ES-I3 (cell line): Measurements from ENCODE around the gene PIK3C2G.

ENCODE experiments used
- H3K36me3 ChIP-seq: 2 replicates; pipeline ENCODE4 v1.6.1; 2013; ENCODE audit warnings: mild to moderate bottlenecking, low read length, control low read depth, moderate library complexity; ENCODE audit not compliant: insufficient read depth
- H3K4me1 ChIP-seq: 2 replicates; pipeline ENCODE4 v1.6.1; 2013; ENCODE audit warnings: mild to moderate bottlenecking, control low read depth, low read length; ENCODE audit not compliant: insufficient read depth
- H3K9ac ChIP-seq: 2 replicates; pipeline ENCODE4 v1.6.1; 2013; ENCODE audit warnings: low read depth, mild to moderate bottlenecking, low read length, moderate library complexity
- H3K9me3 ChIP-seq: 2 replicates; pipeline ENCODE4 v1.6.1; 2013; ENCODE audit warnings: mild to moderate bottlenecking, low read length, moderate library complexity; ENCODE audit not compliant: control insufficient read depth, insufficient read depth

PIK3C2G gene

GRCh38 chr12:18383203-18383602 lies 121.9 kb downstream of the PIK3C2G start:
- no peak overlapping the region for H3K9ac ChIP-seq
- H3K4me1 ChIP-seq, result peaks cover 22% of the 10 kb centered on the region; the same call in 1 of the 2 replicates
- H3K9me3 ChIP-seq, result no peaks in the 10 kb centered on the region
- no peaks in the 10 kb centered on the region for H3K36me3 ChIP-seq

- H3K4me1 ChIP-seq, result peaks cover 10% of the 10 kb centered on the region; the same call in 1 of the 2 replicates
Measured at GRCh38 chr12:18387706-18388105, 126.4 kb downstream of the PIK3C2G start.

DNA sequence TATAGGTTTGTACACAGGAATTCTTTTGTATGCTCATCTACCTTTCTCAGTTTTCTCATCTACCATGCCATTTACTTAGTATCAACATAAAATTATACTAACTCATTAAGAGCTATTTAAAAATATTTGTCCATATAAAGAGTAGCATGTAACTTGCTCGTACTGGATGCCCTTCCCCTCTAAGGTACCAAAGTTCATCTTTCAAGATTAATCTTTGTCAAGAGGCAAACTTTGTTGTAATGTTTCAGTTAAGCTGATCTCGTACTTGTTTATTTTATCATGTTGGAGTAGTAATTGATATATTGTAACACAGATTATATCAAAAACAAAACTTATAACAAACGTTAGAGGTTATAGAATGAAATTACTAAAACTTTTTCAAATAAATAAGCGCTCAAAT lies 128.5 kb downstream of the PIK3C2G start:
- no peaks in the 10 kb centered on the region for H3K4me1 ChIP-seq
- H3K36me3 ChIP-seq, result no peaks in the 10 kb centered on the region
- H3K9ac ChIP-seq, result no peak overlapping the region
- no peaks in the 10 kb centered on the region for H3K9me3 ChIP-seq

More at GRCh38 chr12:18387706-18388105, 126.4 kb downstream of the PIK3C2G start:
- Histone ChIP-seq H3K36me3 (no peaks in the 10 kb centered on the region), H3K9me3 (no peaks in the 10 kb centered on the region), H3K9ac (no peak overlapping the region)

GRCh38 chr12:18391151-18391550 lies 129.8 kb downstream of the PIK3C2G start:
- H3K4me1 ChIP-seq, result no peaks in the 10 kb centered on the region
- no peaks in the 10 kb centered on the region for H3K9me3 ChIP-seq
- no peak overlapping the region for H3K9ac ChIP-seq
- H3K36me3 ChIP-seq, result no peaks in the 10 kb centered on the region

DNA sequence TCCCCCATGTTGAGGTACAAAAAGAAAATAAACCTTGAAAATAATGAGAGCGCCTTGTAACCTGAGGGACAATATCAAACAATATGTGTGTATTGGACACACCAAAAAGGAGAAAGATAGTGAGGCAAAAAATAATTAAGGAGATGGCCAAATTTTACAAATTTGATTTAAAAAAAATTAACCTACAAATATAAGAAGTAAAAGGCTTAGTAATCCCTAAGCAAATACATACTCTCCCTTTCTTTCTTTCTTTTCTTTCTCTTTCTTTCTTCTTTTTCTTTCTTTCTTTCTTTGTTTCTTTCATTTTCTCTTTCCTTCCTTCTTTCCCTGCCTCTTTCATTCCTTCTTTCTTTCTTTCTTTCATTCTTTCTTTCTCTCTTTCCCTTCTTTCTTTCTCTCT lies 133.4 kb downstream of the PIK3C2G start:
- no peaks in the 10 kb centered on the region for H3K9me3 ChIP-seq
- H3K4me1 ChIP-seq, result no peaks in the 10 kb centered on the region
- no peaks in the 10 kb centered on the region for H3K36me3 ChIP-seq
- H3K9ac ChIP-seq, result no peak overlapping the region

GRCh38 chr12:18400186-18400585 lies 138.9 kb downstream of the PIK3C2G start:
- H3K4me1 ChIP-seq, result peaks cover 4% of the 10 kb centered on the region; the same call in 1 of the 2 replicates
- no peak overlapping the region for H3K9ac ChIP-seq
- H3K36me3 ChIP-seq, result no peaks in the 10 kb centered on the region
- H3K9me3 ChIP-seq, result no peaks in the 10 kb centered on the region

DNA sequence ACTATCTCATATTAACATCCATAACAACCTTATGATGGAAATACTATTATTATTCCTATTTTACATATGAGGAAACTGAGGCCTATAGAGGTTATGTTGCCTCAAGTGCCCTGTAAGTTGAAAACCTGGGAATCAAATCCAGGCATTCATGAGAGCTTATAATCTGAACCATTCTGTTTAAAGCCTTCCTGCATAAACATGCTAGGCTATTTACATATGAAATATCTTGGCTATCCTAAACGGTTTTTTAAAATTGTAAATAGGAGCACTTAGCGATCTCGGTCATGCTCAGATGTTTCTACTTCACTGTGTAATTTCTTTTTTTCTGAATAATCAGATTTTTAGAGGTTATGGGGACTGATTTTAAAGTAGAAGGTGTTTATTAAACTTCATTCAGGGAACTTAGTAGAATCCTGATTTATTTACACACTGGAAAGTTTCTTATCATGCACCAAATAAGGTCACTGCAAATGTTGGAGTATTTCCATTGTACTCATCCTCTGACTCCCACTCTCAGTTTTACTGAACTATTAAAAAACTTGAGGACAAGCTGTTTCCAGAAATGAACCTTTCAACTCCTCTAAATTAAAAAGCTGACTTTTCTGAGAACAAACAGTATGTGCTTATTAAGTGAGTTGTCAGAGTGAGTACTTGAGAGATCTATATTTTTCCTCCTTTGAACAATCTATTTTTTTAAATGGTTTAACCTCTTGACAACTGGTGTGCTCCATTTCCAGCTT lies 141.7 kb downstream of the PIK3C2G start:
- Histone ChIP-seq H3K9ac (no peak overlapping the region), H3K9me3 (no peaks in the 10 kb centered on the region), H3K36me3 (no peaks in the 10 kb centered on the region), H3K4me1 (peaks cover 4% of the 10 kb centered on the region; the same call in 1 of the 2 replicates)

- no peaks in the 10 kb centered on the region for H3K9me3 ChIP-seq
- H3K36me3 ChIP-seq, result no peaks in the 10 kb centered on the region
- H3K9ac ChIP-seq, result no peak overlapping the region
- no peaks in the 10 kb centered on the region for H3K4me1 ChIP-seq
Measured at GRCh38 chr12:18411453-18411852, 150.1 kb downstream of the PIK3C2G start.

- Histone ChIP-seq H3K9ac (no peak overlapping the region), H3K4me1 (no peaks in the 10 kb centered on the region), H3K36me3 (no peaks in the 10 kb centered on the region), H3K9me3 (no peaks in the 10 kb centered on the region)
Measured at GRCh38 chr12:18414671-18415070, 153.4 kb downstream of the PIK3C2G start.

GRCh38 chr12:18415227-18415626 lies 153.9 kb downstream of the PIK3C2G start:
- H3K9ac ChIP-seq, result no peak overlapping the region
- no peaks in the 10 kb centered on the region for H3K9me3 ChIP-seq
- H3K4me1 ChIP-seq, result no peaks in the 10 kb centered on the region
- H3K36me3 ChIP-seq, result no peaks in the 10 kb centered on the region

- Histone ChIP-seq H3K4me1 (no peaks in the 10 kb centered on the region), H3K36me3 (no peaks in the 10 kb centered on the region), H3K9me3 (no peaks in the 10 kb centered on the region), H3K9ac (no peak overlapping the region)
Measured at GRCh38 chr12:18416412-18416811, 155.1 kb downstream of the PIK3C2G start.

- Histone ChIP-seq H3K36me3 (no peaks in the 10 kb centered on the region), H3K9ac (no peak overlapping the region), H3K4me1 (no peaks in the 10 kb centered on the region), H3K9me3 (no peaks in the 10 kb centered on the region)
Measured at GRCh38 chr12:18419311-18419710, 158.0 kb downstream of the PIK3C2G start.

- Histone ChIP-seq H3K36me3 (no peaks in the 10 kb centered on the region), H3K9me3 (no peaks in the 10 kb centered on the region), H3K9ac (no peak overlapping the region), H3K4me1 (no peaks in the 10 kb centered on the region)
Measured at GRCh38 chr12:18421867-18422266, 160.5 kb downstream of the PIK3C2G start.

DNA sequence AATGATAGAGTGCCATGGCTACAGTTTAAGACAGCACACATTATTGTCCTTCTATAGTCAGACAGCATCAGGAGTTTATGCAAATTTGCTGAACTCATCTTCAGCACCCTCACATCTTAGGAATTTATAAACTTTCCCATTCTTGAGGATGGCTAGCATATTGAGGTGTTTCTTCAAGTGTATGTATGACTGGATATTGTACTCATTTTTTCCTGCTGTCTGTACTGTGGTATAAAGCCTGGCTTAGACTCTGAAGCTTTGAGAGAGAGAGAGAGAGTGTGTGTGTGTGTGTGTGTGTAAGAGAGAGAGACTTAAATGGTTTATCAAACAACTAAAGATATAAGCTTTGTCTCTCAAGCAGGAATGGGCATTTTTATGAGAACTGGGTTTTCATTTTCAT lies 161.6 kb downstream of the PIK3C2G start:
- H3K4me1 ChIP-seq, result no peaks in the 10 kb centered on the region
- H3K9me3 ChIP-seq, result no peaks in the 10 kb centered on the region
- no peaks in the 10 kb centered on the region for H3K36me3 ChIP-seq
- no peak overlapping the region for H3K9ac ChIP-seq

DNA sequence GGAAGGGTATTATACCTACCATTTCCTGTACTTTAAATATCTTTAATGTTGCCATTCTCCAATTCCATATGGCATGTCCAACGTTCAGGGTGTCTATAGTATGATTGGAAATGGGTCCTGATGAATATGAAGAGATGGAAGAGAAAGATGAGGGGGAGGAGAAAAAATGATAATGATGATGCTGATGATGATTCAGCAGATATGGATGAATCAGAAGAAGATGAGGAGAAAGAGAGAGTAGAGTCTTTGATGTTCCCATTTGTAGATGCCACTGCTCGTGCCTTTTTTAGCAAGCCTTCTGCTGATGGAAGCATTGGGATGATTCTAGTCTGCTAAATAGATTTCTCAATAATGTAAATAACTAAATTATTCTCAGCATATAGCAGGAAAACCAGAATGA lies 163.5 kb downstream of the PIK3C2G start:
- peaks cover 11% of the 10 kb centered on the region; the same call in 1 of the 2 replicates for H3K4me1 ChIP-seq
- no peak overlapping the region for H3K9ac ChIP-seq
- H3K36me3 ChIP-seq, result no peaks in the 10 kb centered on the region
- H3K9me3 ChIP-seq, result no peaks in the 10 kb centered on the region
